BLaER1 treated with 17β-estradiol and CSF1 and Interleukin-3, amounts not matched to agents 10 nM and 100 nM (cell line): ENCODE measurements around the gene MYO15A.

Experiments
- H3K27ac ChIP-seq, 11 experiments: shearing (Covaris generic); formaldehyde crosslinking; 2 replicates each; pipeline ENCODE4 v1.8.1; 2022
- H3K27me3 ChIP-seq, 11 experiments: shearing (Covaris generic); formaldehyde crosslinking; 2 replicates each; pipeline ENCODE4 v1.8.1; 2022
- H3K36me3 ChIP-seq, 11 experiments: shearing (Covaris generic); formaldehyde crosslinking; 2 replicates each; pipeline ENCODE4 v1.8.1; 2022
- H3K4me1 ChIP-seq, 10 experiments: shearing (Covaris generic); formaldehyde crosslinking; 2 replicates each; pipeline ENCODE4 v1.8.1; 2022
- H3K4me2 ChIP-seq, 11 experiments: shearing (Covaris generic); formaldehyde crosslinking; 2 replicates each; pipeline ENCODE4 v1.8.1; 2022
- H3K4me3 ChIP-seq, 10 experiments: shearing (Covaris generic); formaldehyde crosslinking; 2 replicates each; pipeline ENCODE4 v1.8.1; 2022
- H3K9ac ChIP-seq, 11 experiments: shearing (Covaris generic); formaldehyde crosslinking; 2 replicates each; pipeline ENCODE4 v1.8.1; 2022
- H3K9me3 ChIP-seq, 11 experiments: shearing (Covaris generic); formaldehyde crosslinking; replicated peaks in 1 of 11; 2 replicates each; pipeline ENCODE4 v1.8.1; 2022
- H4K20me1 ChIP-seq, 11 experiments: shearing (Covaris generic); formaldehyde crosslinking; 2 replicates each; pipeline ENCODE4 v1.8.1; 2022
- Cebpa-rat ChIP-seq, 11 experiments: shearing (Covaris generic); IDR thresholded peaks; 2 replicates each; pipeline ENCODE4 v1.8.1; 2022

Gene MYO15A

GRCh38 chr17:18186627-18186982 lies 78.0 kb downstream of the MYO15A start:
- Histone ChIP-seq H3K4me2 (peak overlapping the region; percentile 91 to 100 (median 97)), H3K36me3 (peaks cover 28 to 60% (median 50%) of the 10 kb centered on the region in 11 experiments), H3K4me3 (peak overlapping the region; percentile 71 to 92 (median 82)), H3K9me3 (no peaks in the 10 kb centered on the region), H3K27me3 (no peaks in the 10 kb centered on the region), H3K27ac (peak overlapping the region in 7 of 11 experiments; percentile 2 to 96 (median 27); a peak in 11 of 22 replicates), H4K20me1 (peaks cover 74 to 78% (median 76%) of the 10 kb centered on the region in 11 experiments), H3K9ac (peak overlapping the region; percentile 88 to 97 (median 93)), H3K4me1 (peaks cover 56 to 77% (median 72%) of the 10 kb centered on the region in 10 experiments)
- TF ChIP-seq Cebpa-rat (IDR thresholded peaks at IDR 0.05), result peak in 6 of 11 experiments; percentile 9 to 77 (median 48); a peak in 6 of 22 replicates

GRCh38 chr17:18187226-18187625 lies 78.7 kb downstream of the MYO15A start:
- TF ChIP-seq Cebpa-rat (IDR thresholded peaks at IDR 0.05), result no peak
- H3K27ac ChIP-seq, result peak overlapping the region in 2 of 11 experiments; percentile 23 to 96; a peak in 2 of 22 replicates
- no peaks in the 10 kb centered on the region for H3K9me3 ChIP-seq
- H4K20me1 ChIP-seq, result peaks cover 80 to 85% (median 82%) of the 10 kb centered on the region in 11 experiments
- peak overlapping the region; percentile 91 to 100 (median 97) for H3K4me2 ChIP-seq
- H3K9ac ChIP-seq, result peak overlapping the region; percentile 88 to 97 (median 93)
- H3K27me3 ChIP-seq, result no peaks in the 10 kb centered on the region
- H3K4me1 ChIP-seq, result peaks cover 50 to 73% (median 70%) of the 10 kb centered on the region in 10 experiments
- H3K4me3 ChIP-seq, result peak overlapping the region; percentile 71 to 92 (median 82)
- peaks cover 34 to 66% (median 56%) of the 10 kb centered on the region in 11 experiments for H3K36me3 ChIP-seq

GRCh38 chr17:18187821-18188761 lies 79.5 kb downstream of the MYO15A start:
- peak overlapping the region in 3 of 11 experiments; percentile 11 to 35 (median 22); a peak in 3 of 22 replicates for H3K27ac ChIP-seq
- peaks cover 45 to 68% (median 65%) of the 10 kb centered on the region in 10 experiments for H3K4me1 ChIP-seq
- H3K9me3 ChIP-seq, result no peaks in the 10 kb centered on the region
- peaks cover 37 to 75% (median 65%) of the 10 kb centered on the region in 11 experiments for H3K36me3 ChIP-seq
- H4K20me1 ChIP-seq, result peaks cover 89 to 93% (median 91%) of the 10 kb centered on the region in 11 experiments
- H3K4me3 ChIP-seq, result peak overlapping the region; percentile 71 to 92 (median 82); a peak in 17 of 20 replicates
- H3K9ac ChIP-seq, result peak overlapping the region; percentile 11 to 97 (median 93); a peak in 15 of 22 replicates
- no peak for TF ChIP-seq Cebpa-rat (IDR thresholded peaks at IDR 0.05)
- no peaks in the 10 kb centered on the region for H3K27me3 ChIP-seq
- peak overlapping the region; percentile 91 to 100 (median 97) for H3K4me2 ChIP-seq

GRCh38 chr17:18190628-18191235 lies 82.2 kb downstream of the MYO15A start:
- H3K9me3 ChIP-seq, result no peaks in the 10 kb centered on the region
- H3K4me3 ChIP-seq, result no peak overlapping the region
- H3K4me1 ChIP-seq, result peaks cover 42 to 65% (median 59%) of the 10 kb centered on the region in 10 experiments
- H3K9ac ChIP-seq, result peak overlapping the region in 2 of 11 experiments; percentile 2 to 7; a peak in 2 of 22 replicates
- no peaks in the 10 kb centered on the region for H3K27me3 ChIP-seq
- peak overlapping the region; percentile 18 to 100 (median 49); a peak in 17 of 22 replicates for H3K4me2 ChIP-seq
- no peak for TF ChIP-seq Cebpa-rat (IDR thresholded peaks at IDR 0.05)
- H4K20me1 ChIP-seq, result peaks cover 97 to 100% (median 98%) of the 10 kb centered on the region in 11 experiments
- H3K36me3 ChIP-seq, result peaks cover 56 to 97% (median 87%) of the 10 kb centered on the region in 11 experiments
- peak overlapping the region in 1 of 11 experiments; percentile 4; a peak in 1 of 22 replicates for H3K27ac ChIP-seq

- Histone ChIP-seq H3K4me1 (peaks cover 37 to 60% (median 54%) of the 10 kb centered on the region in 10 experiments), H3K36me3 (peaks cover 61 to 97% (median 91%) of the 10 kb centered on the region in 11 experiments), H3K4me3 (no peak overlapping the region), H4K20me1 (peaks cover 95 to 100% (median 98%) of the 10 kb centered on the region in 11 experiments), H3K4me2 (peak overlapping the region in 10 of 11 experiments; percentile 18 to 100 (median 72); a peak in 12 of 22 replicates), H3K27ac (no peak overlapping the region; a peak in 1 of 22 replicates), H3K9ac (peak overlapping the region in 1 of 11 experiments; percentile 35; a peak in 1 of 22 replicates), H3K9me3 (no peaks in the 10 kb centered on the region), H3K27me3 (no peaks in the 10 kb centered on the region)
- TF ChIP-seq Cebpa-rat (IDR thresholded peaks at IDR 0.05), result no peak
Measured at GRCh38 chr17:18191236-18191667, 82.7 kb downstream of the MYO15A start.

- H3K4me3 ChIP-seq, result no peak overlapping the region
- no peaks in the 10 kb centered on the region for H3K9me3 ChIP-seq
- H3K9ac ChIP-seq, result peak overlapping the region in 4 of 11 experiments; percentile 7 to 35 (median 30); a peak in 2 of 22 replicates
- peaks cover 30 to 53% (median 47%) of the 10 kb centered on the region in 10 experiments for H3K4me1 ChIP-seq
- TF ChIP-seq Cebpa-rat (IDR thresholded peaks at IDR 0.05), result no peak
- peaks cover 95 to 100% (median 98%) of the 10 kb centered on the region in 11 experiments for H4K20me1 ChIP-seq
- no peak overlapping the region for H3K27ac ChIP-seq
- peak overlapping the region in 1 of 11 experiments; percentile 3; a peak in 1 of 22 replicates for H3K4me2 ChIP-seq
- peaks cover 69 to 98% (median 95%) of the 10 kb centered on the region in 11 experiments for H3K36me3 ChIP-seq
- no peaks in the 10 kb centered on the region for H3K27me3 ChIP-seq
Measured at GRCh38 chr17:18191967-18192366, 83.4 kb downstream of the MYO15A start.

GRCh38 chr17:18194394-18194793 lies 85.8 kb downstream of the MYO15A start:
- Histone ChIP-seq H3K9ac (no peak overlapping the region), H3K27ac (no peak overlapping the region), H3K9me3 (no peaks in the 10 kb centered on the region), H3K4me2 (no peak overlapping the region), H4K20me1 (peaks cover 95 to 100% (median 98%) of the 10 kb centered on the region in 11 experiments), H3K36me3 (peaks cover 73 to 98% (median 95%) of the 10 kb centered on the region in 11 experiments), H3K4me3 (no peak overlapping the region), H3K27me3 (no peaks in the 10 kb centered on the region), H3K4me1 (peaks cover 10 to 28% (median 23%) of the 10 kb centered on the region in 10 experiments)
- no peak for TF ChIP-seq Cebpa-rat (IDR thresholded peaks at IDR 0.05)

- Histone ChIP-seq H3K4me3 (no peak overlapping the region), H3K9ac (no peak overlapping the region), H3K27ac (no peak overlapping the region), H4K20me1 (peaks cover 95 to 100% (median 98%) of the 10 kb centered on the region in 11 experiments), H3K4me2 (no peak overlapping the region), H3K9me3 (no peaks in the 10 kb centered on the region), H3K27me3 (no peaks in the 10 kb centered on the region), H3K4me1 (peaks cover 10 to 24% (median 19%) of the 10 kb centered on the region in 10 experiments), H3K36me3 (peaks cover 73 to 98% (median 95%) of the 10 kb centered on the region in 11 experiments)
- TF ChIP-seq Cebpa-rat (IDR thresholded peaks at IDR 0.05), result no peak
Measured at GRCh38 chr17:18194804-18195203, 86.2 kb downstream of the MYO15A start.
